CD14-positive monocyte (primary cell): ENCODE measurements around the gene APOBEC3A. TPM values are rescaled to one million over a fixed set of nuclear protein-coding genes. Genes with fewer than 3 reads are reported as not detected.

Experiments used
- DNase-seq, 3 donors: peaks; one replicate each; pipeline ENCODE4 v3.0.0-alpha.2; 2011 to 2022
- H2AFZ ChIP-seq: 2 replicates; pipeline ENCODE4 v1.6.0; 2012; ENCODE audit warnings: mild to moderate bottlenecking, low read depth, low read length, inconsistent platforms; ENCODE audit not compliant: insufficient read depth, poor library complexity, severe bottlenecking
- H3K27ac ChIP-seq, 2 donors: 1 replicate in 1 of 2; 2 replicates in 1 of 2; pipeline ENCODE4 v1.5.1; 2012 to 2013; ENCODE audit warnings: low read length in 2 of 2, control low read depth in 1 of 2, inconsistent platforms in 1 of 2, low read depth in 1 of 2, mild to moderate bottlenecking in 1 of 2
- H3K27me3 ChIP-seq, 2 donors: one replicate each; pipeline versions ENCODE4 v1.6.0 to v1.6.1; 2011 to 2013; ENCODE audit warnings: low read length in 2 of 2; ENCODE audit not compliant: control insufficient read depth in 2 of 2, insufficient read depth in 2 of 2
- H3K36me3 ChIP-seq, 2 donors: replicated peaks in 1 of 2; 1 replicate in 1 of 2; 2 replicates in 1 of 2; pipeline versions ENCODE4 v1.5.1 to v1.6.1; 2012 to 2013; ENCODE audit warnings: low read length in 2 of 2, control low read depth in 1 of 2, inconsistent platforms in 1 of 2, mild to moderate bottlenecking in 1 of 2; ENCODE audit not compliant: insufficient read depth in 2 of 2, control insufficient read depth in 1 of 2
- H3K4me1 ChIP-seq, 2 donors: 1 replicate in 1 of 2; 2 replicates in 1 of 2; pipeline versions ENCODE4 v1.5.1 to v1.6.1; 2012 to 2013; ENCODE audit warnings: low read length in 2 of 2, control low read depth in 1 of 2, inconsistent platforms in 1 of 2, mild to moderate bottlenecking in 1 of 2, moderate library complexity in 1 of 2; ENCODE audit not compliant: insufficient read depth in 2 of 2, control insufficient read depth in 1 of 2
- H3K4me2 ChIP-seq: replicated peaks from 2 replicates; pipeline ENCODE3; 2012; ENCODE audit warnings: low read length, moderate library complexity, mild to moderate bottlenecking; ENCODE audit not compliant: poor library complexity, severe bottlenecking; ENCODE audit errors: extremely low read depth
- H3K4me3 ChIP-seq, 3 experiments: fragments of 200-600 bp in 1 of 3; sonication (generic) in 1 of 3; replicated peaks in 1 of 3; 1 replicate in 2 of 3; 2 replicates in 1 of 3; pipeline ENCODE4 v1.5.1; 2011 to 2013; ENCODE audit warnings: low read length in 3 of 3, mild to moderate bottlenecking in 3 of 3, control low read depth in 2 of 3, low read depth in 2 of 3, inconsistent platforms in 1 of 3, moderate library complexity in 1 of 3
- H3K79me2 ChIP-seq: 2 replicates; pipeline ENCODE4 v1.6.0; 2012; ENCODE audit warnings: mild to moderate bottlenecking, control low read depth, inconsistent platforms, low read length, moderate library complexity; ENCODE audit not compliant: insufficient read depth
- H3K9ac ChIP-seq: 2 replicates; pipeline ENCODE4 v1.6.0; 2017; ENCODE audit warnings: low read length, mild to moderate bottlenecking; ENCODE audit not compliant: insufficient read depth, poor library complexity, severe bottlenecking
- H3K9me3 ChIP-seq, 2 donors: replicated peaks in 1 of 2; 1 replicate in 1 of 2; 2 replicates in 1 of 2; pipeline versions ENCODE4 v1.5.1 to v1.6.1; 2012 to 2013; ENCODE audit warnings: low read length in 2 of 2, control low read depth in 1 of 2; ENCODE audit not compliant: control insufficient read depth in 1 of 2, insufficient read depth in 1 of 2
- H4K20me1 ChIP-seq: 2 replicates; pipeline ENCODE4 v1.6.0; 2012; ENCODE audit warnings: mild to moderate bottlenecking, low read length, control low read depth, moderate library complexity; ENCODE audit not compliant: insufficient read depth
- H3K27ac Mint-ChIP-seq, 7 donors: one replicate each; pipeline ENCODE4 v1.8.0; 2020; ENCODE audit warnings: mild to moderate bottlenecking in 7 of 7, mixed read lengths in 7 of 7, moderate library complexity in 6 of 7, inconsistent platforms in 2 of 7
- H3K27me3 Mint-ChIP-seq, 3 donors: one replicate each; pipeline ENCODE4 v1.8.0; 2021 to 2022; ENCODE audit warnings: low read depth in 3 of 3, mild to moderate bottlenecking in 3 of 3, mixed read lengths in 3 of 3, moderate library complexity in 3 of 3, inconsistent platforms in 1 of 3
- H3K36me3 Mint-ChIP-seq, 2 donors: one replicate each; pipeline ENCODE4 v1.8.0; 2020; ENCODE audit warnings: mixed read lengths in 2 of 2, inconsistent platforms in 1 of 2, mild to moderate bottlenecking in 1 of 2
- H3K4me1 Mint-ChIP-seq: one replicate; pipeline ENCODE4 v1.8.0; 2020; ENCODE audit warnings: mild to moderate bottlenecking, mixed read lengths
- H3K4me3 Mint-ChIP-seq, 2 donors: one replicate each; pipeline ENCODE4 v1.8.0; 2020; ENCODE audit warnings: mild to moderate bottlenecking in 2 of 2, mixed read lengths in 2 of 2, moderate library complexity in 1 of 2
- H3K9me3 Mint-ChIP-seq, 7 donors: one replicate each; pipeline ENCODE4 v1.8.0; 2020 to 2022; ENCODE audit warnings: mixed read lengths in 7 of 7, mild to moderate bottlenecking in 6 of 7, moderate library complexity in 6 of 7, inconsistent platforms in 2 of 7
- CTCF ChIP-seq: fragments of 200-600 bp; IDR thresholded peaks from one replicate; pipeline ENCODE4 v1.8.0; 2022; ENCODE audit warnings: antibody characterized with exemption, mild to moderate bottlenecking
- WGBS: methylation state at CpG from one replicate; pipeline ENCODE4 v1.1.5; 2013; ENCODE audit warnings: missing lambda C conversion rate; ENCODE audit not compliant: insufficient coverage; 5-methylcytosine and 5-hydroxymethylcytosine counted together
- intact Hi-C, 2 donors: fragments of 100-400 bp; cut with micrococcal nuclease; formaldehyde crosslinking; loops; one replicate each; pipeline versions ENCODE4 v1.15.0 to v1.15.1; 2023
- polyA minus RNA-seq: library from RNA; depleted of rRNA, polyadenylated mRNA; stranded (reverse); fragments of >200 nt; gene quantifications from 2 replicates; pipeline ENCODE4 v1.2.3, GENCODE V29; 2012
- polyA plus RNA-seq, 3 donors: library from polyadenylated mRNA; depleted of rRNA in 1 of 3; unstranded in 2 of 3; stranded (reverse) in 1 of 3; fragments of 300-500 nt in 2 of 3; fragments of >200 nt in 1 of 3; fragmentation: Illumina TruSeq in 2 of 3; gene quantifications; 1 replicate in 2 of 3; 2 replicates in 1 of 3; pipeline ENCODE4 v1.2.3, GENCODE V29; 2012 to 2021
- total RNA-seq, 12 experiments: library from RNA in 1 of 12; stranded (reverse) in 1 of 12; fragments of 120-200 nt in 1 of 12; gene quantifications; one replicate each; pipeline ENCODE4 v1.2.4 and lab custom pipeline; 2013 to 2026; ENCODE audit warnings: mixed read lengths in 6 of 12, inconsistent platforms in 1 of 12

APOBEC3A gene
- 508 TPM for total RNA-seq (2013)
- 100 to 1,000 TPM; 233 to 845 (median 247) TPM for polyA plus RNA-seq
- polyA minus RNA-seq, result 262 and 343 TPM in 2 replicates
- 23.9 to 290 (median 169) reads per million in 11 experiments for total RNA-seq (lab: John Stamatoyannopoulos, UW)

- Mint-ChIP-seq H3K27ac (peak within 1 kb of the TSS; percentile 98 to 100 (median 100)), H3K4me1 (peaks cover 80% of the 10 kb centered on the region), H3K9me3 (no peaks in the 10 kb centered on the region), H3K36me3 (peaks cover 43 to 58% of the 10 kb centered on the region in 2 donors), H3K27me3 (peaks cover 1 to 14% (median 4%) of the 10 kb centered on the region in 3 donors), H3K4me3 (peak within 1 kb of the TSS; percentile 88 to 90)
- 54% methylated on average over 11 of the region's 11 CpGs for WGBS
- TF ChIP-seq CTCF, result no peak
- H3K4me1 ChIP-seq, result peaks cover 75 to 82% of the 10 kb centered on the region in 2 donors
- H3K4me3 ChIP-seq, result peak within 1 kb of the TSS; percentile 49 to 80 (median 55)
- peaks cover 14% of the 10 kb centered on the region for H4K20me1 ChIP-seq
- H3K79me2 ChIP-seq, result peaks cover 42% of the 10 kb centered on the region
- intact Hi-C loops, result no loop called here
- H3K9me3 ChIP-seq, result no peaks in the 10 kb centered on the region
- peaks cover 6 to 27% of the 10 kb centered on the region in 2 donors for H3K36me3 ChIP-seq
- H3K27me3 ChIP-seq, result no peaks in the 10 kb centered on the region
- H2AFZ ChIP-seq, result no peak within 1 kb of the TSS
- peak within 1 kb of the TSS; percentile 81 to 100 for H3K27ac ChIP-seq
- H3K9ac ChIP-seq, result peak within 1 kb of the TSS; percentile 45
- H3K4me2 ChIP-seq, result peak within 1 kb of the TSS; percentile 83
- DNase-seq, result peak; percentile 89 to 95 (median 91)
These were observed at the start of gene APOBEC3A for GRCh38 chr22:38957046-38957770. APOBEC3A (plus strand) TSS chr22:38957609; CDS start chr22:38957692, 83 bp downstream.

GRCh38 chr22:38907767-38908166, 49.6 kb upstream of the APOBEC3A start:
- peaks cover 10% of the 10 kb centered on the region in 2 donors for H3K9me3 ChIP-seq
- H3K4me1 Mint-ChIP-seq, result peaks cover 4% of the 10 kb centered on the region
- peak overlapping the region in 1 of 2 donors; percentile 9 for H3K4me3 Mint-ChIP-seq
- no peak overlapping the region for H3K4me2 ChIP-seq
- intact Hi-C loops, result loop anchor here in 1 of 2 donors (10.0 kb wide), 1 partner anchor 217 kb away; no protein-coding TSS in a partner anchor
- no peak overlapping the region for H3K27ac ChIP-seq
- H3K9ac ChIP-seq, result no peak overlapping the region
- WGBS, result 100% methylated on average over 2 of the region's 2 CpGs
- no peak for TF ChIP-seq CTCF
- no peaks in the 10 kb centered on the region for H3K4me1 ChIP-seq
- no peak overlapping the region for H3K4me3 ChIP-seq
- no peaks in the 10 kb centered on the region for H3K79me2 ChIP-seq
- H2AFZ ChIP-seq, result no peak overlapping the region
- H3K36me3 Mint-ChIP-seq, result no peaks in the 10 kb centered on the region
- H4K20me1 ChIP-seq, result no peaks in the 10 kb centered on the region
- H3K27ac Mint-ChIP-seq, result peak overlapping the region in 1 of 7 donors; percentile 15
- H3K27me3 ChIP-seq, result no peaks in the 10 kb centered on the region
- peaks cover 6 to 20% (median 12%) of the 10 kb centered on the region in 3 donors for H3K27me3 Mint-ChIP-seq
- no peak for DNase-seq
- H3K9me3 Mint-ChIP-seq, result peaks cover 9 to 24% (median 16%) of the 10 kb centered on the region in 7 donors
- H3K36me3 ChIP-seq, result no peaks in the 10 kb centered on the region
